ENCODE results near the gene PHYH.
"Not testable (repeated sequence)": the region's sequence is repeated elsewhere in the genome, so short reads cannot be mapped to it uniquely, and the experiment has no call there.

PHYH gene

DNA sequence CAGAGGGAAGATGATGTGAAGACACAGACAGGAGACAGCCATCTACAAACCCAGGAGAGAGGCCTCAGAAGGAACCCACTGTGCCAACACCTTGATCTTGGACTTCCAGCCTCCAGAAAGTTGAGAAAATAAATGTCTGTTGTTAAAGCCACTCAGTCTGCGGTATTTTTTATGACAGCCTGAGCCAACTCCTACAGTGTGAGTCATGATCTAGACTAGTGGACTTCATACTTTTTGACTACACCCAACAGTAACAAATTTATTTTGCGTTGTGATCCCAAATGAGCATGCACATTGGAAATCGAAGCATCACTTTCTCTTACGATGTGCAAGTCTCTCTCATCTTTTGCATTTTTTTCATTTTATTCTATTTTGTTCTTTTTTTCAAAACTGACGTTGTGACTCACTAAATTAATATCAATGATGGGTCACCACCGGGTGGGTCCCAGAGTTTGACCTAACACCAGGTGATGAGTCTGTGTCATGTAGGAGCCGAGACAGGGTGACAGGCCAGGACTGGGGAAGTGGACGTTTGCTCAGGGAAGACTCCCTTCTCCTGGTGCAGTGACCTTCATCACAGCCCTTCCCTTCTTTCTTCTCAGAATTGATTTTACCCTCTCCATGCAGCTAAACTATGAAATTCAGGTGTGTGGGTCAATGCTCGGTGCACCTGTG, 28.9 kb downstream of the PHYH start:
- no peak for DNase-seq

DNA sequence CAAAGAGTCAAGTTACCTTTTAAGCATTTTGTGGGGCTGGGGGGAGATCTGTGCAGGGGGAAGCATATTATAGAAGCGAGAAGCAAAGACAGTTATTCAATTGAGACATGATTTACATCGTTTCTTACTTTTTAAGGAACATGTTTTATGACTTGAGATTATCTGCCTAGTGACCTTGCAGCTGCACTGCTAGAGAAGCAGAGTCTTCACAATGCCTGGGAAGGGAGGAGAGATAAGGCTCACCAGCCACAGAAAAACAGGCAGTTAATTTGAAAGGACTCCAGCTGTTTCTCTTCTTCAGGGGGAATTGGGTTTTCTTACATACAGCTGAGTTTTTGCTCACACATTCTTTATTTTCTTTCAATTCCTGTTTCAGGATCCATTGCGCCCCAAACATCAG, 31.0 kb downstream of the PHYH start:
- DNase-seq, result no peak

DNA sequence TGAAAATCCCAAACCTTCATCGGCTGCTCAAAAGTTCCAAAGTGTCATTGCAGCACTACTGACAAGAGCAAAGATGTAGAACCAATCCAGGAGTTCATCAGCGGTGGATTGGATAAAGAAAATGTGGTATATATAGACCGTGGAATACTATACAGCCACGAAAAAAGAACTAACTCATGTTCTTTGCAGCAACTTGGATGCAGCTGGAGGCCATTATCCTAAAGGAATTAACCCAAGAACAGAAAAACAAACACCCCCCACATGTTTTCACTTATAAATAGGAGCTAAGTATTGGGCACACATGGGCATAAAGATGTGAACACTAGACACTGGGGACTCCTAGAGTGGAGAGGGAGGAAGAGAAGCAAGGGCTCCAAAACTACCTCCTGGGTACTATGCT, 31.6 kb downstream of the PHYH start:
- no peak for DNase-seq

DNA sequence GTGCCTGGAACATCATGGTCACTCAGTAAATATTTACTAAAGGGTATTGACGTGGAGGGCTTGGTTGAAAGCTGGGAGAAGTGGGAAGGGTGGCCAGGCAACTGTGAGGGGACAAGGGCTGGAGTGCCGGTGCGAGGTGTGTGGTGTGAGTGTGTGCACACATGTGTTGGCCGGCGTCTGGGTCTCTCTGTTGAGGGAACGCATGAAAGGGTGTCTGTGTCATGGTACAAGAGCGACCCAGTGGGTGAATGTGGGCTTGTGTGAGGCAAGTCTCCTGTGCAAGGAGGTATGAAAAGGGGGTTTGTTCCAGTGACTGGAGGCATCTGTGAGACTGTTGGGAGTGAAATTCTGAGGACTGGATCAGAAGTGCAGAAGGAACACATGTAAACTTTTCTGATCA, 36.3 kb downstream of the PHYH start:
- no peak for DNase-seq

DNA sequence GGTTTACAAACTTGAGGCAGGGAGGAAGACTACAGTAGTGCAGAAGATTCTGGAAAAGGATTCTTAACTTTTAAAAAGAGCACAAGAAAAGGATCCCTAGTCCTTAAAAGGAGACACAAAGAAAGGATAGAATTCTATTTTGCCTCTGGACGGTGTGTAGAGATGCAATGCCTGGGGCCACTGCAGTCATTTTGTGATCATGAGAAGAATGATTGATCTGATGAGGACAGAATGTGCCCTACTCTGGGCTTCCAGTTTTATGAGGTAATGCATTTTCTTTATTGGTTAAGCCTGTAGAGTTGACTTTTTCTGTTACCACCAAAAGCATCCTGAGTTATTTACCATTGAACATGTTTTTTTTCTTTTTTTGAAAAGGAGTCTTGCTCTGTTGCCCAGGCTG, 37.4 kb downstream of the PHYH start:
- DNase-seq, result no peak

DNA sequence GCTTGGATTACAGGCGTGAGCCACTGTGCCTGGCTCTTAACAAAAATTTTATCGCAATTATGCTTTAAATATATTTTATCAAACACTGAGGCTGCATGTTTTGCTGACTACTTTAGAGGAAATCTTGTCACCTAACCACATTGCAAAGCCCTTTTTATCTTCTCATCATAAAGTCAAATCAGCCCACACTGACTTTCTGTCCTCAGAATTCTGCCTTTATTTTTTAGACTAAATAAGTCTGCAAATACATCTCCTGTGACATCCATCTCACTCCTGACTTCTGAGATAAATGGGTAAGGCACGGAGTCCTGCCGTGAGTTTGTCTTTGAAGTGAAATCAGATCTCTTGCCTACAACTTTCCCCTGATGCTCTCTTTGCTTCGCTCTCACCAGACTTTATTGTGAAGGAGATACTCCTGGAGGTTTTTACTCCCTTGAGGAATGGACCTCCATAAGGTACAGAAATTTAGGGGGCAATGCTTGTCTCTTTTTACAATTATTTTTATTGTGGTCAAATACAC, 42.2 kb downstream of the PHYH start:
- DNase-seq, result no peak

DNA sequence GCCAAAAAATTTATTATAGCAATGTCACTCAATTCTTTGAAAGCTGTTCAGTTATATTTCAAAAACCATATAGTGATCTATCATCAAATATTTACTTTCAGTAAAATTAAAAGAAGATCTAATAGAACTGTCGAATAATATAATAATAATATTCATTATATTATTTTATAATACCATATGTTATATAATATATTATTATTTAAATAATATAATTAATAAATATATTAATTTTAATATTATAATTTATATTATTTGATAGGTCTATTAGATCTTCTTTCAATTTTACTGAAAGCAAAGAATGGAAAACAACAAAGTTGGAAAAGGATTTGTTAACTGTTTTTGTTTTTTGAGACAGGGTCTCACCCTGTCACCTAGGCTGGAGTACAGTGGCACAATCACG, 43.2 kb downstream of the PHYH start:
- no peak for DNase-seq

DNA sequence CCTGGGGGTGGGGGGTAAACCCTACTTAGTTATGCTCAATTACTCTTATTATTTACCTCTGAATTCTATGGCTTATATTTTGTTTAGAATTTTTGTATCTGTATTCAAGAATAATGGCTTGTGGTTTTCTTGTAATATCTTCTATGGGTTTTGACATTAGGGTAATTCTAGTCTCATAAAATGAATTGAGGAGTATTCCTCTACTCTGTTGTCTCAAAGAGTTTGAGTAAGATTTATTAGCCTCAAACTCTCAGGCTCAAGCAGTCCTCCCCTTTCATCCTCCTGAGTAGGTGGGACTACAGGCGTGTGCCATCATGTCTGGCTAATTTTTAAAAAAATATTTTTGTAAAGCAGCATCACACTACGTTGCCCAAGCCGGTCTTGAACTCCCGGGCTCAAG, 46.1 kb downstream of the PHYH start:
- DNase-seq, result no peak

DNA sequence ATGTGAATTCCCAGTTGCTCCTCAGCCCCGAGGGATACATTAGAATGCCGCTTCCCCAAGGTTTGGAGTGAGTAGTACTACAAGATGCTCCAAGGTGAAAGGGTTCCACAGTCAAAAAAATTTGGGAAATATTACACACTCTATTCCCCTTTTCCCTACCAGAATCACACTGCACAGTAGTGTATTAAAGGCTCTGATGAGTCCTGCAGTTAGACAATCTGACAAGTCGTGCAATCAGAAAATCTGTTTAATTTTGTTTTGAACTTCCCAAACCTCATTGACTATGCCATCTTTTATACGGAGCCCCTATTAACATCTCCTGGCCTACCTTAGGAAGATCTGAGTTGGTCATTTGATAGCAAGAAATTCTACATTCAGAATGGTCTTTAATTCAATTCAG, 52.1 kb downstream of the PHYH start:
- DNase-seq, result no peak

DNA sequence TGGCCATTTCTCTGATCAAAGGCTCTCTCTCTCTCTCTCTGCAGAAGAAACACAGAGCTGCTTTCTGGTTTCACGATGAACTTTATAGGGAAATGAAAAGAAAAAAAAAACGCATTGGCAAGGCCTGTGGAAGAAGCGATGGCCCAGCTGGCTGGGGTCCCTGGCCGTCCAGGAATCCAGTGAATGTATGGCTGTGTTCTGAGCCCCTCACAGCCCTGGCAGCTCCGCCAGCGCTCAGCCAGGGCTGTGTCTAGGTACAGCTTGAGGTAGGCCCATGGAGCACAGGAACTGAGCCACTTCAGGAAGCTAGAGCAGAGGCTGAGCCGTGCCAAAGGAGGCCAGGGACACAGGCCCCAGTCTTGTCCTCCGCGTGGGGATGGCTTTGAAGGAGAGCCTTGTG, 52.6 kb downstream of the PHYH start:
- no peak for DNase-seq

DNA sequence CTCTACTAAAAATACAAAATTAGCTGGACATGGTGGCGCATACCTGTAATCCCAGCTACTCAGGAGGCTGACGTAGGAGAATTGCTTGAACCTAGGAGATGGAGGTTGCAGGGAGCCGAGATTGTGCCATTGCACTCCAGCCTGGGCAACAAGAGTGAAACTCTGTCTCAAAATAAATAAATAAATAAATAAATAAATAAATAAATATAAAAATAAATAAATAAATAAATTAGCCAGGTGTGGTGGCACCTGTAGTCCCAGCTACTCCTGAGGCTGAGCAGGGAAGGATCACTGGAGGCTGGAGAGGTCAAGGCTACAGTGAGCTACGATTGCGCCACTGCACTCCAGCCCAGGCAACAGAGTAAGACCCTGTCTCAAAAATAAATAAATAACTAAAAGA, 57.6 kb downstream of the PHYH start:
- DNase-seq, result not testable (repeated sequence)

DNA sequence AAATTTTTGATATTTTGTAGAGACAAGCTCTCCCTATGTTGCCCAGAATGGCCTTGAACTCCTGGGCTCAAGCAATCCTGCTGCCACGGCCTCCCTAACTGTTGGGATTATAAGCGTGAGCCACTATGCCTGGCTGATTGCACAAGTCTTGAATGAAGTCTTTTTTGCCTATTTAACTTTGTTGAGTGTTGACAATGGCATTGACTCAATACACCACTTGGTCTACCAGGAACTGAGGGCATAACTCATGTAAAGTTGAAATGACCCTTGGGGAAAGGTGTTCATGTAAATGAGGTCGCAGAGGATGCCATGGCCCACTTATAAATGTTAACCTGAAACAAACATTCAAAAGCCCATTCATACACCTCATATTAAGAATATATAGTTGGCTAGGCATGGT, 58.3 kb downstream of the PHYH start:
- DNase-seq, result no peak

DNA sequence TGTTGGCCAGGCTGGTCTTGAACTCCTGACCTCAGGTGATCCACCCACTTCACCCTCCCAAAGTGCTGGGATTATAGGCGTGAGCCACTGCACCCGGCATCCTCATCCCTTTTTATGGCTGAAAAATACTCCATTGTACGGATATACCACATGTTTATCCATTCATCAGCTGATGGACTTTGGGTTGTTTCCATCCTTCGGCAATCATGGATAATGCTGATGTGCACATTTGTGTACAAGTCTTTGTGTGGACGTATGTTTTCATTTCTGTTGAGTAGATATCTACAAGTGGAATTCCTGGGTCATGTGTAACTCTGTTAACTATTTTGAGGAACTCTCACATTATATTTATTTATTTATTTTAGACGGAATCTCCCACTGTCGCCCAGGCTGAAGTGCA, 59.9 kb downstream of the PHYH start:
- no peak for DNase-seq

DNA sequence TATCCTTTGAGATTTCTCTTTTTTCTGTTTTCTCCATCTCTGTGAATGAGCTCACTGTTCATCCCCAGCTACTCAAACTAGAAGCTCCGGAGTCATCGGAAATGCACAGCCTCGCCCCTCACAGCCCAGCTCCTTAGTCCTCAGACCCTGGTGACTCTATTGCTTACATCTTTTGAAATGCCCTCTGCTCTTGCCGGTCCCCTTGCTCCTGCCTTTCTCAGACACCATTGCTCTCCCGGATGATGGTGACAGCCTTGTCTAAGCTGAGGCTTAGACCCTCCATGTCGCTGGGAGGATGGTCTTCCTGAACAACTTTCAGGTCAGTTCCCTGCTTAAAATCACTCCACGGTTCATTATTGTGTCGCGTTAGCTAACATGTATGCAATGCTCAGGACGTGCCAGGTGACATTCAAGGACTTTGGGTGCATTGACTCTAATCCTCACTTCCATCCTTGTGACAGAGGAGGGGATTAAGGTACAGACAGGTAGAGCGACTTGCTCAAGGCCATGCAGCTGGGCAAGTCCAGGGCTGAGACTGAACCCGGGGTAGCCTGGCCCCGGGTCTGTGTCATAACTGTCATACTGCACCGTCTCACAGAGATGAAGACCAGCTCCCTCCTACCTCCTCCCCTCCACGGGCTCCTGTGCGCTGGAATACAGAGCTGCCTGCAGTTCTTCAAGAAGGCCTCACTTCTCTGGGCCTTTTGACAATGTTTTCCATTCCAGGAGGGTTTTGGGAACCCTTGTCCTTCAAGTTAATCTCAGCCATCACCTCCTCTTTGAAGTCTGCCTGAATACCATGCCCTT, 61.4 kb downstream of the PHYH start:
- no peak for DNase-seq

DNA sequence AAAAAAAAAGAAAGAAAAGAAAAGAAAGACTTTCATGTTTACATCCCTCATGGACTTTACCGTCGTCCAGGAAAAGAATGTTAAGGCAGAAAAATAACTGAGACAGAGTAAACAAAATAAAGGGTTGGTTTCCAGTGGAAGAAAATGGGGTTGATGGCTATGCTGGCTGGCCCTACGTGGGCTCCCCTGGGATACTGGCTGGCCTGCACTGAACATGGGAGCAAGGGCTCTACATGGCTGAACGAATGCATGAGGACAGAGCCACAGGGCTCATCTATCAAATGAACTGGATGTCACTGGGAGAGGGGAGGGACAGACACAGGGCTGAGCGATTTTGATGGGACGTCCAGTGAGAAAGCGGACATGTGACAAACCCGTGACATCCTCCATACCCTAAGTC, 63.2 kb downstream of the PHYH start:
- DNase-seq, result no peak

DNA sequence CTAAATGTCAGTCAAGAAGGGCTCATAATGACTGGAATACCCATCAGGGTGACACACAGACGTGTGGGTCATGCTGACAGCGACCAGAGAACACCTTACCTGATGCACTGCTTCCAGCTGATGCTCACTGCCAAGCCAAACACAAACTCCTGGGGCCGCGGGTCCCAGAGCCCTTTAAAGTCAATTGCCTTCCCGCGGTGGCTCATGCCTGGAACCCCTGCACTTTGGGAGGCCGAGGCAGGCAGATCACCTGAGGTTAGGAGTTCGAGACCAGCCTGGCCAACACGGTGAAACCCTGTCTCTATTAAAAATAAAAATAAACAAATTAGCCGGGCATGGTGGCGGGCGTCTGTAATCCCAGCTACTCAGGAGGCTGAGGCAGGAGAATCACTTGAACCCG, 65.1 kb downstream of the PHYH start:
- DNase-seq, result not testable (repeated sequence)

DNA sequence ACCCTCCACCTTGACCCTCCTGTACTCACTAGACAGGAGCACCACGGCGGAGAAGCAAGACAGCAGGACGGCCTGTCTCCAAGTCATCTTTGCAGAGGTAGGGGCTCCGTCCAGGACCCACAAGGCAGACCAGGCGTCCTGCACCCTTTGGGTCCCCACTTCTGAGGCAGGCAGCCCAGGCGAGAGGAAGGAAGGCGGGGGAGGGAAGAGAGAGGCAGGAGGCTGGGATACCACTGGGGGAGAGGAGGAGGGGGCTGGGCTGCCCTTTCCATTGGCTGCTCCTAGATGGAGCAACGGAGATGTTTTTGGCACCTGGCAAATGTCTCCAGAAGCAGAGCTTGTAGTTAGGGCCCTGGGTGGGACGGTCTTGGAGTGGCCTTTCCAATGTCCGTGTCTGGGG, 65.7 kb downstream of the PHYH start, which contains the start of gene UCMA:
Gene UCMA (minus strand): TSS at position 203 of the 400 bp plus-strand sequence. CDS start 116 bp downstream, at position 87.
- no peak for DNase-seq

DNA sequence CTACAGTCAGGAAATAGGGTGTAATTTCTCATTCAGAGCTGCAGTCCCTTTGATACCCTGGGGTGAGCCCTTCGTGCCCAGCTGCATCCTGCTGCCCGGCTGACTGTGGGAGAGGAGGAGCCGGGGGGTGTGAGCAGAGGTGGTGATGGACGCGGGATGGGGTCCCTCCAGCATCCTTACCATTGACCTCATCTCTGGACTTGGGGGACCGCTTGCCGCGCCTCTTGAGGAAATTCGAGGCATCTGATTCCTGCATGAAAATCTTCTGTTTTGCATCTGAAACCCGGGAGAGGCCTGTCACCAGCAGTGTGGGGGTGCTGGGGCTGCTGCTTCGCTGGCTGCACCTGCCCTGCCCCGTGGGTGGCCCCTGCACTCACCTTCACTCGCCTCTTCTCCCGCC, 66.5 kb downstream of the PHYH start:
- no peak for DNase-seq

DNA sequence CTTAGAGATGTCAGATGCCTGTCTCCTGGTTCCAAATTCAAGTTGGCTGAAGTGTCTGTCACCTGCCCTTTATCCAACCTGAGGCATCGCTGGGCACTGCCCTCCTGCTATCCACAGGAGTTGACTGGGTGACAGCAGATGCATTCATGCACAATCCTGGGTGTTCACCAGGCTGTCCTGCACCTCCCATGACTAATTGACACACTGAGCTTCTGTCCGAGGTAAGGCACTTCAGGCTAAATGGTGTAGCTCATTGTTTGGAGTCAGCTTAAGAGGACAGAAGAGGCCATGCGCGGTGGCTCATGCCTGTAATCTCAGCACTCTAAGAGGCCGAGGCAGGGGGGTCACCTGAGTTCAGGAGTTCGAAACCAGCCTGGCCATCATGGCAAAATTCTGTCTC, 68.1 kb downstream of the PHYH start:
- no peak for DNase-seq

DNA sequence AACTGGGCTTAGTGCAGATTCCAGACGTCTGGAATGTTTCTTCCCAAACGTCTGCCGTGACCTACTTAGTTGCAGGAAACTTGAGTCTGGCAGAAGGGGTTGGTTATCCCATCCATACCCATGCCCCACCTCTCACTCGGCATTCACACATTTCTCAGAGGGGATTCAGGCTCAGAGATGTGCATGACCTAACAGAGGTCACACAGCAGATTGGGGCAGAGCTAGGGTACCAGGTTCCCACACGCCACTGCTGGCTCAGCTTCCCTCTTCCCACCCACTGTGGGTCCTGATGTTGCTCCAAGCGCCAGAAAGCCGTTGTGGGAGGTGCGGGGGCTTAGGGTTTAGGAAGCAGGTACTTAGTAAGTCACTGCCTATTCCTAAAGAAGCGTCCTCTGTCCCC, 68.7 kb downstream of the PHYH start:
- DNase-seq, result no peak
